ENCODE measurements around the gene KCNMA1. TPM values are rescaled to one million over a fixed set of nuclear protein-coding genes. Genes with fewer than 3 reads are reported as not detected.

KCNMA1 gene
- total RNA-seq, 2 experiments from 2014 or later: 0.55 to 1.5 TPM

GRCh38 chr10:76887223-76888010 is 750.2 kb downstream of the KCNMA1 start:
- no peak overlapping the region for H3K27ac Mint-ChIP-seq
- H3K27me3 Mint-ChIP-seq: no peaks in the 10 kb centered on the region
- no peak for DNase-seq
- CTCF ChIA-PET: interaction anchor here (1.1 kb wide), 1 partner anchor 8 kb away, joined by 3 read pairs; no protein-coding TSS in a partner anchor
- H3K9me3 Mint-ChIP-seq (ENCODE audit: low read depth): peaks cover 2% of the 10 kb centered on the region
- ATAC-seq: no peak
- no peaks in the 10 kb centered on the region for H3K4me1 Mint-ChIP-seq
- no peak overlapping the region for H3K4me3 Mint-ChIP-seq
- H3K36me3 Mint-ChIP-seq: no peaks in the 10 kb centered on the region

- peaks cover 2% of the 10 kb centered on the region for H3K9me3 Mint-ChIP-seq (ENCODE audit: low read depth)
- no peak overlapping the region for H3K27ac Mint-ChIP-seq
- H3K36me3 Mint-ChIP-seq: no peaks in the 10 kb centered on the region
- CTCF ChIA-PET: no interaction called here
- no peak for DNase-seq
- H3K4me3 Mint-ChIP-seq: no peak overlapping the region
- no peak for ATAC-seq
- H3K4me1 Mint-ChIP-seq: no peaks in the 10 kb centered on the region
- H3K27me3 Mint-ChIP-seq: no peaks in the 10 kb centered on the region
Measured at GRCh38 chr10:76885816-76886215, 751.8 kb downstream of the KCNMA1 start.

- Mint-ChIP-seq H3K9me3 (ENCODE audit: low read depth) (peaks cover 2% of the 10 kb centered on the region), H3K27ac (no peak overlapping the region), H3K36me3 (no peaks in the 10 kb centered on the region), H3K4me3 (no peak overlapping the region), H3K27me3 (no peaks in the 10 kb centered on the region), H3K4me1 (no peaks in the 10 kb centered on the region)
- DNase-seq (no peak), ATAC-seq (no peak)
- CTCF ChIA-PET: no interaction called here
Measured at GRCh38 chr10:76884673-76885275, 752.8 kb downstream of the KCNMA1 start.

GRCh38 chr10:76883596-76883995 is 754.0 kb downstream of the KCNMA1 start:
- no peak for DNase-seq
- Mint-ChIP-seq H3K4me1 (no peaks in the 10 kb centered on the region), H3K9me3 (ENCODE audit: low read depth) (peaks cover 2% of the 10 kb centered on the region), H3K4me3 (no peak overlapping the region), H3K27me3 (no peaks in the 10 kb centered on the region), H3K36me3 (no peaks in the 10 kb centered on the region), H3K27ac (no peak overlapping the region)
- CTCF ChIA-PET: no interaction called here
- ATAC-seq: no peak

GRCh38 chr10:76882796-76883195 is 754.8 kb downstream of the KCNMA1 start:
- H3K36me3 Mint-ChIP-seq: no peaks in the 10 kb centered on the region
- H3K9me3 Mint-ChIP-seq (ENCODE audit: low read depth): peaks cover 2% of the 10 kb centered on the region
- H3K27ac Mint-ChIP-seq: no peak overlapping the region
- no peaks in the 10 kb centered on the region for H3K27me3 Mint-ChIP-seq
- no peak for DNase-seq
- H3K4me1 Mint-ChIP-seq: no peaks in the 10 kb centered on the region
- H3K4me3 Mint-ChIP-seq: no peak overlapping the region
- CTCF ChIA-PET: no interaction called here
- ATAC-seq: no peak

GRCh38 chr10:76882245-76882644 is 755.4 kb downstream of the KCNMA1 start:
- no peak overlapping the region for H3K27ac Mint-ChIP-seq
- no peak for ATAC-seq
- no peaks in the 10 kb centered on the region for H3K27me3 Mint-ChIP-seq
- no peak for DNase-seq
- peaks cover 2% of the 10 kb centered on the region for H3K9me3 Mint-ChIP-seq (ENCODE audit: low read depth)
- H3K36me3 Mint-ChIP-seq: no peaks in the 10 kb centered on the region
- CTCF ChIA-PET: no interaction called here
- no peaks in the 10 kb centered on the region for H3K4me1 Mint-ChIP-seq
- H3K4me3 Mint-ChIP-seq: no peak overlapping the region

- ATAC-seq (no peak), DNase-seq (no peak)
- H3K27me3 Mint-ChIP-seq: no peaks in the 10 kb centered on the region
- H3K4me1 Mint-ChIP-seq: no peaks in the 10 kb centered on the region
- no peaks in the 10 kb centered on the region for H3K36me3 Mint-ChIP-seq
- H3K27ac Mint-ChIP-seq: no peak overlapping the region
- no peak overlapping the region for H3K4me3 Mint-ChIP-seq
- peaks cover 2% of the 10 kb centered on the region for H3K9me3 Mint-ChIP-seq (ENCODE audit: low read depth)
- CTCF ChIA-PET: no interaction called here
Measured at GRCh38 chr10:76881477-76882220, 756.0 kb downstream of the KCNMA1 start.

GRCh38 chr10:76880931-76881330 is 756.7 kb downstream of the KCNMA1 start:
- CTCF ChIA-PET: no interaction called here
- Mint-ChIP-seq H3K4me1 (no peaks in the 10 kb centered on the region), H3K36me3 (no peaks in the 10 kb centered on the region), H3K27ac (no peak overlapping the region), H3K27me3 (no peaks in the 10 kb centered on the region), H3K4me3 (no peak overlapping the region), H3K9me3 (ENCODE audit: low read depth) (peaks cover 2% of the 10 kb centered on the region)
- DNase-seq (no peak), ATAC-seq (no peak)

- ATAC-seq (no peak), DNase-seq (no peak)
- H3K27me3 Mint-ChIP-seq: no peaks in the 10 kb centered on the region
- H3K9me3 Mint-ChIP-seq (ENCODE audit: low read depth): no peaks in the 10 kb centered on the region
- CTCF ChIA-PET: interaction anchor here (1.2 kb wide), 1 partner anchor 9 kb away, joined by 3 read pairs; no protein-coding TSS in a partner anchor
- no peaks in the 10 kb centered on the region for H3K36me3 Mint-ChIP-seq
- no peaks in the 10 kb centered on the region for H3K4me1 Mint-ChIP-seq
- no peak overlapping the region for H3K27ac Mint-ChIP-seq
- no peak overlapping the region for H3K4me3 Mint-ChIP-seq
Measured at GRCh38 chr10:76879116-76879913, 758.3 kb downstream of the KCNMA1 start.

GRCh38 chr10:76878514-76878913 is 759.1 kb downstream of the KCNMA1 start:
- no peaks in the 10 kb centered on the region for H3K36me3 Mint-ChIP-seq
- no peaks in the 10 kb centered on the region for H3K9me3 Mint-ChIP-seq (ENCODE audit: low read depth)
- no peaks in the 10 kb centered on the region for H3K4me1 Mint-ChIP-seq
- no peak overlapping the region for H3K27ac Mint-ChIP-seq
- no peaks in the 10 kb centered on the region for H3K27me3 Mint-ChIP-seq
- CTCF ChIA-PET: no interaction called here
- no peak overlapping the region for H3K4me3 Mint-ChIP-seq
- ATAC-seq (no peak), DNase-seq (no peak)

GRCh38 chr10:76874896-76875295 is 762.7 kb downstream of the KCNMA1 start:
- Mint-ChIP-seq H3K4me3 (no peak overlapping the region), H3K4me1 (no peaks in the 10 kb centered on the region), H3K36me3 (no peaks in the 10 kb centered on the region), H3K9me3 (ENCODE audit: low read depth) (no peaks in the 10 kb centered on the region), H3K27ac (no peak overlapping the region), H3K27me3 (no peaks in the 10 kb centered on the region)
- CTCF ChIA-PET: no interaction called here
- DNase-seq: no peak
- no peak for ATAC-seq

- Mint-ChIP-seq H3K4me3 (no peak overlapping the region), H3K27me3 (no peaks in the 10 kb centered on the region), H3K9me3 (ENCODE audit: low read depth) (no peaks in the 10 kb centered on the region), H3K27ac (no peak overlapping the region), H3K36me3 (no peaks in the 10 kb centered on the region), H3K4me1 (no peaks in the 10 kb centered on the region)
- CTCF ChIA-PET: no interaction called here
- ATAC-seq: no peak
- DNase-seq: no peak
Measured at GRCh38 chr10:76874176-76874575, 763.4 kb downstream of the KCNMA1 start.

GRCh38 chr10:76871697-76872295 is 765.8 kb downstream of the KCNMA1 start:
- H3K27me3 Mint-ChIP-seq: no peaks in the 10 kb centered on the region
- H3K27ac Mint-ChIP-seq: no peak overlapping the region
- H3K36me3 Mint-ChIP-seq: no peaks in the 10 kb centered on the region
- DNase-seq (no peak), ATAC-seq (no peak)
- CTCF ChIA-PET: no interaction called here
- no peak overlapping the region for H3K4me3 Mint-ChIP-seq
- H3K4me1 Mint-ChIP-seq: no peaks in the 10 kb centered on the region
- no peaks in the 10 kb centered on the region for H3K9me3 Mint-ChIP-seq (ENCODE audit: low read depth)
